DND-41 (cell line): Measurements from ENCODE around the gene TMEM151B.
"Not testable (repeated sequence)": the region's sequence is repeated elsewhere in the genome, so short reads cannot be mapped to it uniquely, and the experiment has no call there.

Experiments used
- CTCF ChIP-seq: IDR thresholded peaks from 2 replicates; pipeline ENCODE4 v1.5.1; 2012; ENCODE audit warnings: borderline replicate concordance, low read length, moderate library complexity, mild to moderate bottlenecking; ENCODE audit not compliant: poor library complexity, severe bottlenecking; ENCODE audit errors: extremely low read depth
- EZH2 ChIP-seq: IDR thresholded peaks from 3 replicates; pipeline ENCODE4 v1.6.1; 2012; ENCODE audit warnings: borderline replicate concordance, low read depth, mild to moderate bottlenecking, moderate library complexity, low read length, inconsistent platforms; ENCODE audit not compliant: severe bottlenecking

- TF ChIP-seq CTCF, EZH2: not testable (repeated sequence)
Observed at GRCh38 chr6:44350650-44350994, 80.4 kb downstream of the TMEM151B start.
